ENCODE results near the gene CDC14A. TPM values are rescaled to one million over a fixed set of nuclear protein-coding genes. Genes with fewer than 3 reads are reported as not detected.

CDC14A gene
- total and polyA plus RNA-seq, 2 of the 8 experiments (the other 6 are each of a cell fraction or from before 2014, with no cell fraction given), result 3.2 to 8.9 TPM

DNA sequence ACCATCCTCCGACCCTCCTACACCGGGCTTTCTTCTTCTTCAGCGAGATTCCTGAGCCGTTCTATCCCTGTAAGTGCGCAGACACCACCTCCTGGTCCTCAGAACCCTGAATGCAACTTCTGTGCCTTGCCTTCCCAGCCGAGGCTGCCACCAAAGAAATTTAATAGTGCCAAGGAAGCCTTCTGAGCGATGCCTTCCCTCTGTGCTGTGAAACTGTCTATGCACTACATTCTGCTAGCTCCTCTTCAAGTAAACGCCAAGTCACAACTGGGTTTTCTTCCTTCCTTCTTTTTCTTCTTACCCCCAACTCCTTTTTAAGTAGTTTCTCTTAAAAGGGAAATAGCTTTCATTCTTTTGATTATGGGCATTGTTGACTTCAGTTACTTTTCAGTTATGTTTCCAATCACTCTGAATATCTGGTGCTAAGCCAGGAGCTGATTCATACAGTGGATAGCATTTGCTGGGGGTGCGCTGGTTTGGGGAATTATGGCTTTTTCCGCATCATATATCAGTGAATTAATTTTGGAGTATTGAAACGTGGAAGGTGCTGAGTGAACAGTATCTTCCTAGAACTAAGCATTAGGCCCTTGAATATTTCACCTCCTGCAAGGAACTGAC is 147.0 kb downstream of the CDC14A start (continued):
- TF ChIP-seq, protein P1, sequence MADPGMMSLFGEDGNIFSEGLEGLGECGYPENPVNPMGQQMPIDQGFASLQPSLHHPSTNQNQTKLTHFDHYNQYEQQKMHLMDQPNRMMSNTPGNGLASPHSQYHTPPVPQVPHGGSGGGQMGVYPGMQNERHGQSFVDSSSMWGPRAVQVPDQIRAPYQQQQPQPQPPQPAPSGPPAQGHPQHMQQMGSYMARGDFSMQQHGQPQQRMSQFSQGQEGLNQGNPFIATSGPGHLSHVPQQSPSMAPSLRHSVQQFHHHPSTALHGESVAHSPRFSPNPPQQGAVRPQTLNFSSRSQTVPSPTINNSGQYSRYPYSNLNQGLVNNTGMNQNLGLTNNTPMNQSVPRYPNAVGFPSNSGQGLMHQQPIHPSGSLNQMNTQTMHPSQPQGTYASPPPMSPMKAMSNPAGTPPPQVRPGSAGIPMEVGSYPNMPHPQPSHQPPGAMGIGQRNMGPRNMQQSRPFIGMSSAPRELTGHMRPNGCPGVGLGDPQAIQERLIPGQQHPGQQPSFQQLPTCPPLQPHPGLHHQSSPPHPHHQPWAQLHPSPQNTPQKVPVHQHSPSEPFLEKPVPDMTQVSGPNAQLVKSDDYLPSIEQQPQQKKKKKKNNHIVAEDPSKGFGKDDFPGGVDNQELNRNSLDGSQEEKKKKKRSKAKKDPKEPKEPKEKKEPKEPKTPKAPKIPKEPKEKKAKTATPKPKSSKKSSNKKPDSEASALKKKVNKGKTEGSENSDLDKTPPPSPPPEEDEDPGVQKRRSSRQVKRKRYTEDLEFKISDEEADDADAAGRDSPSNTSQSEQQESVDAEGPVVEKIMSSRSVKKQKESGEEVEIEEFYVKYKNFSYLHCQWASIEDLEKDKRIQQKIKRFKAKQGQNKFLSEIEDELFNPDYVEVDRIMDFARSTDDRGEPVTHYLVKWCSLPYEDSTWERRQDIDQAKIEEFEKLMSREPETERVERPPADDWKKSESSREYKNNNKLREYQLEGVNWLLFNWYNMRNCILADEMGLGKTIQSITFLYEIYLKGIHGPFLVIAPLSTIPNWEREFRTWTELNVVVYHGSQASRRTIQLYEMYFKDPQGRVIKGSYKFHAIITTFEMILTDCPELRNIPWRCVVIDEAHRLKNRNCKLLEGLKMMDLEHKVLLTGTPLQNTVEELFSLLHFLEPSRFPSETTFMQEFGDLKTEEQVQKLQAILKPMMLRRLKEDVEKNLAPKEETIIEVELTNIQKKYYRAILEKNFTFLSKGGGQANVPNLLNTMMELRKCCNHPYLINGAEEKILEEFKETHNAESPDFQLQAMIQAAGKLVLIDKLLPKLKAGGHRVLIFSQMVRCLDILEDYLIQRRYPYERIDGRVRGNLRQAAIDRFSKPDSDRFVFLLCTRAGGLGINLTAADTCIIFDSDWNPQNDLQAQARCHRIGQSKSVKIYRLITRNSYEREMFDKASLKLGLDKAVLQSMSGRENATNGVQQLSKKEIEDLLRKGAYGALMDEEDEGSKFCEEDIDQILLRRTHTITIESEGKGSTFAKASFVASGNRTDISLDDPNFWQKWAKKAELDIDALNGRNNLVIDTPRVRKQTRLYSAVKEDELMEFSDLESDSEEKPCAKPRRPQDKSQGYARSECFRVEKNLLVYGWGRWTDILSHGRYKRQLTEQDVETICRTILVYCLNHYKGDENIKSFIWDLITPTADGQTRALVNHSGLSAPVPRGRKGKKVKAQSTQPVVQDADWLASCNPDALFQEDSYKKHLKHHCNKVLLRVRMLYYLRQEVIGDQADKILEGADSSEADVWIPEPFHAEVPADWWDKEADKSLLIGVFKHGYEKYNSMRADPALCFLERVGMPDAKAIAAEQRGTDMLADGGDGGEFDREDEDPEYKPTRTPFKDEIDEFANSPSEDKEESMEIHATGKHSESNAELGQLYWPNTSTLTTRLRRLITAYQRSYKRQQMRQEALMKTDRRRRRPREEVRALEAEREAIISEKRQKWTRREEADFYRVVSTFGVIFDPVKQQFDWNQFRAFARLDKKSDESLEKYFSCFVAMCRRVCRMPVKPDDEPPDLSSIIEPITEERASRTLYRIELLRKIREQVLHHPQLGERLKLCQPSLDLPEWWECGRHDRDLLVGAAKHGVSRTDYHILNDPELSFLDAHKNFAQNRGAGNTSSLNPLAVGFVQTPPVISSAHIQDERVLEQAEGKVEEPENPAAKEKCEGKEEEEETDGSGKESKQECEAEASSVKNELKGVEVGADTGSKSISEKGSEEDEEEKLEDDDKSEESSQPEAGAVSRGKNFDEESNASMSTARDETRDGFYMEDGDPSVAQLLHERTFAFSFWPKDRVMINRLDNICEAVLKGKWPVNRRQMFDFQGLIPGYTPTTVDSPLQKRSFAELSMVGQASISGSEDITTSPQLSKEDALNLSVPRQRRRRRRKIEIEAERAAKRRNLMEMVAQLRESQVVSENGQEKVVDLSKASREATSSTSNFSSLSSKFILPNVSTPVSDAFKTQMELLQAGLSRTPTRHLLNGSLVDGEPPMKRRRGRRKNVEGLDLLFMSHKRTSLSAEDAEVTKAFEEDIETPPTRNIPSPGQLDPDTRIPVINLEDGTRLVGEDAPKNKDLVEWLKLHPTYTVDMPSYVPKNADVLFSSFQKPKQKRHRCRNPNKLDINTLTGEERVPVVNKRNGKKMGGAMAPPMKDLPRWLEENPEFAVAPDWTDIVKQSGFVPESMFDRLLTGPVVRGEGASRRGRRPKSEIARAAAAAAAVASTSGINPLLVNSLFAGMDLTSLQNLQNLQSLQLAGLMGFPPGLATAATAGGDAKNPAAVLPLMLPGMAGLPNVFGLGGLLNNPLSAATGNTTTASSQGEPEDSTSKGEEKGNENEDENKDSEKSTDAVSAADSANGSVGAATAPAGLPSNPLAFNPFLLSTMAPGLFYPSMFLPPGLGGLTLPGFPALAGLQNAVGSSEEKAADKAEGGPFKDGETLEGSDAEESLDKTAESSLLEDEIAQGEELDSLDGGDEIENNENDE (IDR thresholded peaks at IDR 0.05; ENCODE audit: insufficient replicate concordance, low read length), result no peak
- TF ChIP-seq NANOG (IDR thresholded peaks at IDR 0.05; ENCODE audit: insufficient read depth, low read depth, low read length, poor library complexity, severe bottlenecking), result no peak
- no peak for TF ChIP-seq SIX5 (IDR thresholded peaks at IDR 0.05; ENCODE audit: low read depth, low read length)
- TF ChIP-seq CTBP2 (IDR thresholded peaks at IDR 0.05; ENCODE audit: borderline replicate concordance, insufficient read depth, insufficient read length, low read length), result no peak

All from H1 (cell line).